ENCODE results near the gene CACTIN. TPM values are rescaled to one million over a fixed set of nuclear protein-coding genes. Genes with fewer than 3 reads are reported as not detected.

Gene CACTIN
- total and polyA plus RNA-seq, 10 donors = 10.8 to 27.1 (median 21.8) TPM

DNA sequence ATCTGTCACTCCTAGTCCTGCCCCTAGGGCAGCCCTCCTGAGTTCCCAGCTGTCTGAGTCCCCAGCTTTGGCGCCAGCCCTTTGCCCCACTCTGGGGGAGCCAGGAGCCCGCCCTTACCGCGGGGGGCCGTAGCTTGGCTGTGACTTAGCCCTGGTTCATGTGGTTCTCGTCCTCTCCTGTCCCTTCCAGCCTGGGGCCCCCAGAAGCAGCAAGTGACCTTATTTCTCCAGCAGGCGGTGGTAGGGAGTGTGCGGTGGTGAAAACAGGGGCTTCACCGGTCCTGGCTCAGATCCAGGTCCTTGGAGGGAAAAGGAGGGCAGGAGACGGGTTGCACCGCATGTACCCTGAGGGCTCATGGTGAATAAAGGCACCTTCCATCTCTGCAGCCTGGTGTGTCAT, 33.4 kb downstream of the CACTIN start:
- intact Hi-C loops (cut with DNase I; ENCODE audit: low total_unique reads) = no loop called here
- Histone ChIP-seq H3K4me1 (no peaks in the 10 kb centered on the region), H3K9me3 (no peaks in the 10 kb centered on the region), H3K36me3 (peaks cover 0 to 23% (median 0%) of the 10 kb centered on the region in 6 donors), H3K27ac (no peak overlapping the region), H3K27me3 (replicated peaks in 1 of 7) (no peaks in the 10 kb centered on the region), H3K4me3 (no peak overlapping the region)
- WGBS, 5 donors = 50 to 74% (median 69%) methylated on average over 11 of the region's 11 CpGs
- TF ChIP-seq, protein P1, sequence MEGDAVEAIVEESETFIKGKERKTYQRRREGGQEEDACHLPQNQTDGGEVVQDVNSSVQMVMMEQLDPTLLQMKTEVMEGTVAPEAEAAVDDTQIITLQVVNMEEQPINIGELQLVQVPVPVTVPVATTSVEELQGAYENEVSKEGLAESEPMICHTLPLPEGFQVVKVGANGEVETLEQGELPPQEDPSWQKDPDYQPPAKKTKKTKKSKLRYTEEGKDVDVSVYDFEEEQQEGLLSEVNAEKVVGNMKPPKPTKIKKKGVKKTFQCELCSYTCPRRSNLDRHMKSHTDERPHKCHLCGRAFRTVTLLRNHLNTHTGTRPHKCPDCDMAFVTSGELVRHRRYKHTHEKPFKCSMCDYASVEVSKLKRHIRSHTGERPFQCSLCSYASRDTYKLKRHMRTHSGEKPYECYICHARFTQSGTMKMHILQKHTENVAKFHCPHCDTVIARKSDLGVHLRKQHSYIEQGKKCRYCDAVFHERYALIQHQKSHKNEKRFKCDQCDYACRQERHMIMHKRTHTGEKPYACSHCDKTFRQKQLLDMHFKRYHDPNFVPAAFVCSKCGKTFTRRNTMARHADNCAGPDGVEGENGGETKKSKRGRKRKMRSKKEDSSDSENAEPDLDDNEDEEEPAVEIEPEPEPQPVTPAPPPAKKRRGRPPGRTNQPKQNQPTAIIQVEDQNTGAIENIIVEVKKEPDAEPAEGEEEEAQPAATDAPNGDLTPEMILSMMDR (IDR thresholded peaks at IDR 0.05 in 8 of 11, conservative IDR thresholded peaks at IDR 0.05 in 3 of 11) = no peak
- TF ChIP-seq POLR2AphosphoS5 (IDR thresholded peaks at IDR 0.05) (peak in 1 of 3 donors; percentile 24), POLR2A (IDR thresholded peaks at IDR 0.05) (no peak)
- no peak for DNase-seq

DNA sequence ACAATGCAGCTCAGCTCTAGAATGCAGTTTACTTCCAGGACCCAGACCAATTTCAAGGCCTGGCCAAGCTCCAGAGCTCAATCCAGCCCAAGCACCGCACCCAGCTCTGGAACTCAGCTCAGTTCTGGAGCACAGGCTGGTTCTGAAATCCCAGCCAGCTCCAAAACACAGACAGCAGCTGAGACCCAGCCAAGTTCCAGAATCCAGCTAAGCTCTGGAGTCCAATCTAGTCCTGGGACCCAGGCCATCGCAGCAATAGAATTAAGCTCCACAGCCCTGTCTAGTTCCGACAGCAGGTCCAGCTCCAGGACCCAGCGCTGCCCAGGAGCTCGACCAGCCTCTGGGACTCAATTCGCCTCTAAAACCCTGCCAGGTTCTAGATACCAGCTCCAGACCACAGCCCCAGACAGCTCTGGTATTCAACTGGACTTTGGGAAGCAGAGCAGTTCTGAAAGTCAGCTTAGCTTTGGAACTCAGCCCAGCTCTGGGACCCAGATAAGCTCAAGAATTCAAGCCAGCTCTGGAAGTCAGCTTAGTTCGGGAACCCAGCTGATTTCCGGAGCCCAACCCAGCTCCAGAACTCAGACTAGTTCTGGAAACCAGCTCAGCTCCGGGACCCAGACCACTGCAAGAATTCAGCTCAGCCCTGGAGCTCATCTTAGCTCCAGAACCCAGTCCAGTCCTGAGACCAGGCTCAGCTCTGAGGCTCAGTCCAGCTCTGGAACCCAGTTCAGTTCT, 34.5 kb downstream of the CACTIN start:
- Histone ChIP-seq H3K27ac (no peak overlapping the region), H3K4me1 (no peaks in the 10 kb centered on the region), H3K4me3 (no peak overlapping the region), H3K36me3 (peaks cover 0 to 16% (median 0%) of the 10 kb centered on the region in 6 donors), H3K27me3 (replicated peaks in 1 of 7) (no peaks in the 10 kb centered on the region), H3K9me3 (no peaks in the 10 kb centered on the region)
- 81 to 95% (median 90%) methylated on average over 7 to 9 of the region's 9 CpGs for WGBS, 5 donors
- no peak for TF ChIP-seq POLR2AphosphoS5 (IDR thresholded peaks at IDR 0.05)
- TF ChIP-seq, protein P1 (IDR thresholded peaks at IDR 0.05 in 8 of 11, conservative IDR thresholded peaks at IDR 0.05 in 3 of 11) = no peak
- no peak for TF ChIP-seq POLR2A (IDR thresholded peaks at IDR 0.05)
- intact Hi-C loops (cut with DNase I; ENCODE audit: low total_unique reads) = no loop called here
- DNase-seq = no peak

DNA sequence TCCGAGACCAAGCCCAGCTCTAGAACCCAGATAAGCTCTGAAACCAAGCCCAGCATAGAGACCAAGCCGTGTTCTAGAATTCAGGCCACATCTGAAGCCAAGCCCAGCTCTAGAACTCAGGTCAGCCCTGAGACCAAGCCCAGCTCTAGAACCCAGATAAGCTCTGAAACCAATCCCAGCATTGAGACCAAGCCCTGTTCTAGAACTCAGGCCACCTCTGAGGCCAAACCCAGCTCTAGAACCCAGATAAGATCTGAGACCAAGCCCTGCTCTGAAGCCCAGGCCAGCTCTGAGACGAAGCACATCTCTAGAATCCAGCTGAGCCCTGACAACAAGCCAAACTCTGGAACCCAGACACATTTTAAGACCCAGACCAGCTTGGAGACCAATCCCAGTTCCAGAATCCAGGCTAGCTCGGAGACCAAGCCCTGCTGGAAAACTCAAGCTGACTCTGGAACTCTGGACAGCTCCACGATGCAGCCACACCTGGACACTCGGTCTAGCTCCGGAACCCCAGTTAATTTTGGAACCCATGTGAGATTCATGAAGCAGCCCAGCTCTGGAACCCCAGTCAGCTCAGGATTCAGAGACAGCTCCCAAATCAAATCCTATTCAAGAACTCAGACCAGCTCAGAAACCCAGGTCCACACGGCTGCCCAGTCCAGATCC, 35.5 kb downstream of the CACTIN start:
- intact Hi-C loops (cut with DNase I; ENCODE audit: low total_unique reads) = no loop called here
- no peak for DNase-seq
- Histone ChIP-seq H3K9me3 (no peaks in the 10 kb centered on the region), H3K36me3 (peaks cover 0 to 15% (median 0%) of the 10 kb centered on the region in 6 donors), H3K4me1 (peaks cover 0 to 9% (median 3%) of the 10 kb centered on the region in 6 donors), H3K4me3 (no peak overlapping the region), H3K27me3 (replicated peaks in 1 of 7) (peaks cover 0 to 7% (median 0%) of the 10 kb centered on the region in 7 donors), H3K27ac (no peak overlapping the region)
- WGBS, 5 donors = 86 to 96% (median 92%) methylated on average over 7 to 8 of the region's 8 CpGs
- TF ChIP-seq POLR2AphosphoS5 (IDR thresholded peaks at IDR 0.05) (no peak), POLR2A (IDR thresholded peaks at IDR 0.05) (no peak)
- TF ChIP-seq, protein P1 (IDR thresholded peaks at IDR 0.05 in 8 of 11, conservative IDR thresholded peaks at IDR 0.05 in 3 of 11) = no peak

DNA sequence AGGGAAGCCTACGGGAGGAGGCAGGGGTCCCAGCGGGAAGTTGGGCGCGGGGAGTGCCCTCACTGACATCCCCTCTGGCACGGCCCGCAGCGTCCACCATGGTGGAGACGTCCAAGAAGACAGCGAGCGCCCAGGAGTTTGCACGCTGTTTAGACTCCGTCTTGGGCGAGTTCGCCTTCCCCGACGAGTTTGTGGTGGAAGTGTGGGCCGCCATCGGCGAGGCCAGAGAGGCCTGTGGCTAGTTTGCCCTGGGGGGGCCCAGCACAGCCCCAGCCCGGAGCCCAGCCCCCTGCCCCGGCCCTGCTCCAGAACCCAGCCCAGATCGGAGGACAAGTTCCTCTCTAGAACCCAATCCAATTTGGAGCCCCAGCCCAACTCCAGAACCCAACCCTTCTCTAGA, 36.6 kb downstream of the CACTIN start:
- H3K9me3 ChIP-seq = no peaks in the 10 kb centered on the region
- intact Hi-C loops (cut with DNase I; ENCODE audit: low total_unique reads) = no loop called here
- DNase-seq = no peak
- peaks cover 0 to 6% (median 0%) of the 10 kb centered on the region in 6 donors for H3K36me3 ChIP-seq
- H3K4me3 ChIP-seq = no peak overlapping the region
- TF ChIP-seq, protein P1 (IDR thresholded peaks at IDR 0.05 in 8 of 11, conservative IDR thresholded peaks at IDR 0.05 in 3 of 11) = no peak
- 94 to 96% (median 95%) methylated on average over 15 to 22 of the region's 22 CpGs for WGBS, 5 donors
- no peak overlapping the region for H3K27ac ChIP-seq
- peaks cover 0 to 19% (median 8%) of the 10 kb centered on the region in 7 donors for H3K27me3 ChIP-seq (replicated peaks in 1 of 7)
- peaks cover 0 to 21% (median 12%) of the 10 kb centered on the region in 6 donors for H3K4me1 ChIP-seq
